Right atrium auricular region (tissue), 2 donors: Measurements from ENCODE around the gene EPB41L4A. TPM values are rescaled to one million over a fixed set of nuclear protein-coding genes. Genes with fewer than 3 reads are reported as not detected.
A peak's percentile ranks its signal among the peaks of the same experiment; 100 is the strongest.

Experiments used
- DNase-seq: peaks from one replicate; pipeline ENCODE4 v3.0.0-alpha.2; 2019; ENCODE audit warnings: low spot score
- H3K27ac ChIP-seq, 2 donors: fragments of 200-600 bp; sonication (generic); 1 replicate in 1 of 2; 2 replicates in 1 of 2; pipeline ENCODE4 v1.5.1; 2016 to 2019
- H3K27me3 ChIP-seq, 2 donors: fragments of 200-600 bp; sonication (generic); one replicate each; pipeline versions ENCODE4 v1.5.1 to v1.6.0; 2017 to 2019
- H3K36me3 ChIP-seq: fragments of 200-600 bp; sonication (generic); one replicate; pipeline ENCODE4 v1.5.1; 2016
- H3K4me1 ChIP-seq, 2 donors: fragments of 200-600 bp; sonication (generic); one replicate each; pipeline versions ENCODE4 v1.5.1 to v1.6.0; 2017 to 2019
- H3K4me3 ChIP-seq, 2 donors: fragments of 200-600 bp; sonication (generic); 1 replicate in 1 of 2; 2 replicates in 1 of 2; pipeline ENCODE4 v1.5.1; 2017 to 2019; ENCODE audit warnings: mild to moderate bottlenecking in 1 of 2, moderate library complexity in 1 of 2
- H3K9me3 ChIP-seq, 2 donors: fragments of 200-600 bp; sonication (generic); one replicate each; pipeline ENCODE4 v1.5.1; 2019
- total RNA-seq, 2 donors: library from RNA; depleted of rRNA; stranded (reverse); fragments of >200 nt; gene quantifications; one replicate each; pipeline ENCODE4 v1.1.0, GENCODE V29; 2016
- TF ChIP-seq, protein P1 (sequence below), 2 donors: fragments of 200-600 bp; sonication (generic); IDR thresholded peaks; one replicate each; pipeline ENCODE4 v1.5.1; 2019; ENCODE audit warnings: antibody characterized with exemption in 2 of 2

EPB41L4A gene
- total RNA-seq, 2 donors from 2014 or later, result 13.8 to 17.9 TPM

DNA sequence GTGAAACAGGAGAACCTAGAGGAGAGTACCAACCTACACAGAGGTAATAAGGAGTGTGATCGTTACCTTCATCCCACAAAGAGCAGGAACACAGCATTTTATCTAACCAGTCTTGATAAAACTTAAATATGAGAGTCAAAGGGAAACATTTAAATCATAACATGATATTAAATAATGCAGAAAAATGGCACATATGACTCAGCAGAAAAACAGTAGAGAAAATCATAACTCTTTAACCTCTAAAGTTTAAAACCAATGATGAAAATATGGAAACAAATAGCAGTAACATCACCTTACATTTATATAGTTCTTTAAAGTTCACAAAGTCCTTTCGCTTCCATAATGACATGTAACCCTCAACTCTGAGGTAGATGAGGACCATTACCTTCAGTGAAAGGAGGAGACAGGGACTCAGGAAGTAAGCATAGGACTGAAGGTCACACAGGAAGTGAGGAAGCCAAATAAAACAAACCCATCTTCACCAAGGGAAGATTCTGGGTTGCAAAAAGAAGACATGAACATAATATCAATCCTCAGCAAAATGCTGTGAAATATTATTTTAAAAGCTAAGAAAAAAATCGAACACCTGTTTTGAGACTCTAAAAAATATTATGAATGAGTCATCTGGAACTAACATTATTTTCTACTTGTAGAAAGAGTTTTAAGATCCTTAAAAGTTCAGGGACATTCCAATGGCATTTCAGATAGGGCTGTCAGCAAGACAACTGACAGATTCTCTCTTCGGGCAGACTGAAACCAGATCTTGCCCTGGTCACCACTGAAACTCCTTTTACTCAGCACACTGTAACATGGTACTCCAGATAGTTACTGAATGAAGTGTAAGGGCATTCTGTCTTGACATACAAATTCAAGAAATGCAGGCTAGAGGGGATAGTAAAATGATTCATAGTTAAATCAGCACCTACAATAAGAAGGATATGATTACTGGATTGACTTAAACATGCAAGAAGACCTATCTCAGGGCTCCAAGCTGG lies 148.5 kb downstream of the EPB41L4A start:
- TF ChIP-seq, protein P1, sequence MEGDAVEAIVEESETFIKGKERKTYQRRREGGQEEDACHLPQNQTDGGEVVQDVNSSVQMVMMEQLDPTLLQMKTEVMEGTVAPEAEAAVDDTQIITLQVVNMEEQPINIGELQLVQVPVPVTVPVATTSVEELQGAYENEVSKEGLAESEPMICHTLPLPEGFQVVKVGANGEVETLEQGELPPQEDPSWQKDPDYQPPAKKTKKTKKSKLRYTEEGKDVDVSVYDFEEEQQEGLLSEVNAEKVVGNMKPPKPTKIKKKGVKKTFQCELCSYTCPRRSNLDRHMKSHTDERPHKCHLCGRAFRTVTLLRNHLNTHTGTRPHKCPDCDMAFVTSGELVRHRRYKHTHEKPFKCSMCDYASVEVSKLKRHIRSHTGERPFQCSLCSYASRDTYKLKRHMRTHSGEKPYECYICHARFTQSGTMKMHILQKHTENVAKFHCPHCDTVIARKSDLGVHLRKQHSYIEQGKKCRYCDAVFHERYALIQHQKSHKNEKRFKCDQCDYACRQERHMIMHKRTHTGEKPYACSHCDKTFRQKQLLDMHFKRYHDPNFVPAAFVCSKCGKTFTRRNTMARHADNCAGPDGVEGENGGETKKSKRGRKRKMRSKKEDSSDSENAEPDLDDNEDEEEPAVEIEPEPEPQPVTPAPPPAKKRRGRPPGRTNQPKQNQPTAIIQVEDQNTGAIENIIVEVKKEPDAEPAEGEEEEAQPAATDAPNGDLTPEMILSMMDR (IDR thresholded peaks at IDR 0.05), result no peak
- Histone ChIP-seq H3K27ac (peak overlapping the region in 1 of 2 donors; percentile 8), H3K36me3 (no peaks in the 10 kb centered on the region), H3K27me3 (no peaks in the 10 kb centered on the region), H3K4me1 (peaks cover 0 to 21% of the 10 kb centered on the region in 2 donors), H3K4me3 (no peak overlapping the region), H3K9me3 (no peaks in the 10 kb centered on the region)
- DNase-seq, result no peak

DNA sequence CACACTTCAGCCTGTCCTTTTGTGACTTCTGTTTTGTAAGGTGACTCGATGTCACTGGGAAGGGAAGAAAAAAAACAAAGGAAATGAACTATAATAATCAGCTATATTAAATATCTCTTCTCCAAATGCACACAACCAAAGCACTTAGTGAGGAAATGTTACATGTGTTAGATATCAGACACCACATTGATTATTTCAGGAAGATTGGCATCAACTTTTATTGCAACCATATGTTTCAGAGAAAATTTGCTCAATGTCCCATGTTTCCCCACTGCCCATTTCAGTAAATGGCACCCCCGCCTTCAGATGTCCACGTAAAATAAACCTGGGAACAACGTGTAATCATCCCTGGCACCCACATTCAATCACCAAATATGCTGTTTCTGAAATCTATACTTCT lies 151.8 kb downstream of the EPB41L4A start:
- Histone ChIP-seq H3K9me3 (no peaks in the 10 kb centered on the region), H3K4me3 (no peak overlapping the region), H3K27me3 (no peaks in the 10 kb centered on the region), H3K4me1 (peaks cover 0 to 16% of the 10 kb centered on the region in 2 donors), H3K36me3 (peaks cover 8% of the 10 kb centered on the region), H3K27ac (no peak overlapping the region)
- no peak for DNase-seq
- TF ChIP-seq, protein P1 (IDR thresholded peaks at IDR 0.05), result no peak

DNA sequence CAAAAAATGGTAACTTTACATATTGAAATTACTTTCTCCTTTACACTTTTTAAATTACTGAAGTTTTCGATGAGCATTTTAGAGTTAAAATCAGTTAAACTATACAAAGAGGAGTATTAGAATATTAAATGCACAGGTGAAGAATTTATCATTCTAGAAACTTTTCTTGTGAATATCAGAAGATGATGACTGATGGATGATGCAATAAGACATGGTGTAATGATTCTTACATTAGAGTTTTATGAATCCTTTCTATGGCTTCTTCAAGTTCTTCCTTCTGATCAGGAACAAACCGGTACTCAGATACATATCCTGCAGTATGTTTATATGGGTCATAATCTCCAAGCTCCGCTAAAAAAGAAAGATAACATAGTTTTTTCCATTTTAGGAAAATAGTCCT lies 154.4 kb downstream of the EPB41L4A start:
- Histone ChIP-seq H3K4me1 (no peaks in the 10 kb centered on the region), H3K27ac (no peak overlapping the region), H3K27me3 (no peaks in the 10 kb centered on the region), H3K4me3 (no peak overlapping the region), H3K36me3 (peaks cover 10% of the 10 kb centered on the region), H3K9me3 (no peaks in the 10 kb centered on the region)
- TF ChIP-seq, protein P1 (IDR thresholded peaks at IDR 0.05), result no peak
- DNase-seq, result no peak

DNA sequence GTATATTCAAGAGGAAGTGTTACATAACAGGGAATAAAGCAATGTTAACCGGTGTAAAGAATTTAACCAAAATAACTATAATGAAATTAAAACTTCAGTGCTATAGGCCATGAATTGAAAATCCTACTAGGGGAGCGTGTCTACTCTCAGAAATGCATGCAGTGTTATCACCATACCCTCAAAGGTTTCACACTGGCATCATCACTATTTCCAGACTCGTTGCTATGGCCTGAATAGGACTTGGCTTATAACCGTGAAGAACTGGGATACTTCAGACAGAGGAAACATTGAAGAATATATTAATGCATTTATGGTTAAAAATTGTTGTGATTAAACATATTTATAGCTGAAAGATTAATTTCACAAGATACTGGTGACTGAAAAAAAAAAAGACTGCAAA lies 154.9 kb downstream of the EPB41L4A start:
- H3K9me3 ChIP-seq, result no peaks in the 10 kb centered on the region
- TF ChIP-seq, protein P1 (IDR thresholded peaks at IDR 0.05), result no peak
- H3K36me3 ChIP-seq, result peaks cover 12% of the 10 kb centered on the region
- no peak overlapping the region for H3K4me3 ChIP-seq
- no peaks in the 10 kb centered on the region for H3K27me3 ChIP-seq
- H3K27ac ChIP-seq, result no peak overlapping the region
- DNase-seq, result no peak
- no peaks in the 10 kb centered on the region for H3K4me1 ChIP-seq

DNA sequence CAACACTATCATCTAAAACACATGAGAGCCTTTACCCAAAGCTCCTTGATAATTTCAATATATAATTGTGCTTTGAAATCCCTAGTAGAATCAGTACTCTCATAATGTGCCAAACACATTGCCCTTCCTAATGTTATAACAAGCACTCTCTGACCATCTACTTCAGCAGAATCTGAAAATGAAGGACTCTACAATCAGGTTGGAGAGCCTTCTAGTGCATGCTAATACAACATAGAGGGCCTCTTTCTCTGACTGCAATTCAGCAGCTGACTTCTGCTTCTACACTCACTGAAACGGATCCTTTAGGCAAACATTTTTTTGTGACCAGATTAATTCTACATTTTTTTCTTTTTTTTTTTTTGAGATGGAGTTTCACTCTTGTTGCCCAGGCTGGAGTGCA lies 155.6 kb downstream of the EPB41L4A start:
- no peaks in the 10 kb centered on the region for H3K4me1 ChIP-seq
- H3K36me3 ChIP-seq, result peaks cover 16% of the 10 kb centered on the region
- no peaks in the 10 kb centered on the region for H3K9me3 ChIP-seq
- no peak overlapping the region for H3K4me3 ChIP-seq
- TF ChIP-seq, protein P1 (IDR thresholded peaks at IDR 0.05), result no peak
- no peaks in the 10 kb centered on the region for H3K27me3 ChIP-seq
- no peak for DNase-seq
- H3K27ac ChIP-seq, result no peak overlapping the region
